Hepatocyte (in vitro differentiated cells): ENCODE measurements around the gene AKAP13.

Experiments used
- EZH2 ChIP-seq: fragments of 200-600 bp; sonication (generic); IDR thresholded peaks from 2 replicates; pipeline ENCODE4 v1.6.1; 2016; ENCODE audit warnings: antibody characterized with exemption, mild to moderate bottlenecking, borderline replicate concordance
- EZH2phosphoT487 ChIP-seq: fragments of 200-600 bp; sonication (generic); IDR thresholded peaks from one replicate; pipeline ENCODE4 v1.6.1; 2018; ENCODE audit warnings: antibody characterized with exemption, mild to moderate bottlenecking, low read depth, moderate library complexity; ENCODE audit not compliant: unreplicated experiment, severe bottlenecking
- TF ChIP-seq, protein P1 (sequence below): fragments of 200-600 bp; sonication (generic); IDR thresholded peaks from 2 replicates; pipeline ENCODE4 v1.5.1; 2016; ENCODE audit warnings: antibody characterized with exemption, mild to moderate bottlenecking; ENCODE audit not compliant: poor library complexity

DNA sequence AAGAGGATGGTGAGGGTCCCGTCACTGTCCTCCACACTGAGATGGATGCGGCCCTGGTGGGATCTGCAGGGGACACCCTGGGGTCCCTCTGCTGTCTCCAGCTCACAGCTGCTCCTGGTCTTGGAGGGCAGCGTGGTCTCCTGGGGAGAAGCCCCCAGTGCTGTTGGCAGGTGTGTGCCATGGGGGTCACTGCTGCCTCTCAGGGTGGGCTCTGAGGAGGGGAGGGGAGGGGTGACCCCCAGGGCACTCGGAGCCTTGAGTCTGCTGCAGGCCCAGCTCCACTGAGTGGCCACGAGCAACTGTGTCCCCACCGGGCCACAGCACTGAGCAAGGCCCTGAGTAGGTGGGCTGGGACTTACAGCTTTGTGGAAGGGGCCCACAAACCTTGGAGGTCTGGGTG lies 379.6 kb downstream of the AKAP13 start:
- TF ChIP-seq, protein P1, sequence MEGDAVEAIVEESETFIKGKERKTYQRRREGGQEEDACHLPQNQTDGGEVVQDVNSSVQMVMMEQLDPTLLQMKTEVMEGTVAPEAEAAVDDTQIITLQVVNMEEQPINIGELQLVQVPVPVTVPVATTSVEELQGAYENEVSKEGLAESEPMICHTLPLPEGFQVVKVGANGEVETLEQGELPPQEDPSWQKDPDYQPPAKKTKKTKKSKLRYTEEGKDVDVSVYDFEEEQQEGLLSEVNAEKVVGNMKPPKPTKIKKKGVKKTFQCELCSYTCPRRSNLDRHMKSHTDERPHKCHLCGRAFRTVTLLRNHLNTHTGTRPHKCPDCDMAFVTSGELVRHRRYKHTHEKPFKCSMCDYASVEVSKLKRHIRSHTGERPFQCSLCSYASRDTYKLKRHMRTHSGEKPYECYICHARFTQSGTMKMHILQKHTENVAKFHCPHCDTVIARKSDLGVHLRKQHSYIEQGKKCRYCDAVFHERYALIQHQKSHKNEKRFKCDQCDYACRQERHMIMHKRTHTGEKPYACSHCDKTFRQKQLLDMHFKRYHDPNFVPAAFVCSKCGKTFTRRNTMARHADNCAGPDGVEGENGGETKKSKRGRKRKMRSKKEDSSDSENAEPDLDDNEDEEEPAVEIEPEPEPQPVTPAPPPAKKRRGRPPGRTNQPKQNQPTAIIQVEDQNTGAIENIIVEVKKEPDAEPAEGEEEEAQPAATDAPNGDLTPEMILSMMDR: no peak
- TF ChIP-seq EZH2 (no peak), EZH2phosphoT487 (no peak)
